Measurements from ENCODE around the gene GALNT9. TPM values are rescaled to one million over a fixed set of nuclear protein-coding genes. Genes with fewer than 3 reads are reported as not detected.

GALNT9 gene
- total RNA-seq, 1 experiment from 2014 or later: 2.6 TPM

GRCh38 chr12:132152953-132153352 lies 176.4 kb downstream of the GALNT9 start:
- CTCF ChIA-PET: no interaction called here
- no peaks in the 10 kb centered on the region for H3K4me1 ChIP-seq (ENCODE audit: control insufficient read depth in 1 of 2, insufficient read depth in 2 of 2, low read length in 2 of 2)
- H3K9me3 ChIP-seq (ENCODE audit: control insufficient read depth in 1 of 2, insufficient read depth in 1 of 2, low read depth in 1 of 2, low read length in 2 of 2): peaks cover 0 to 14% of the 10 kb centered on the region in 2 experiments; a peak in 1 of 4 replicates
- no peak overlapping the region for H3K4me3 ChIP-seq (replicated peaks in 1 of 2; ENCODE audit: low read depth in 1 of 2, low read length in 2 of 2)
- no peak for DNase-seq (ENCODE audit: low read depth, low spot score)
- POLR2A ChIA-PET: no interaction called here
- H3K27me3 ChIP-seq (ENCODE audit: insufficient read depth, low read length): no peaks in the 10 kb centered on the region
- H3K79me2 ChIP-seq (ENCODE audit: insufficient read depth, low read length): peaks cover under 1% of the 10 kb centered on the region; the same call in 1 of the 2 replicates
- peaks cover 0 to 23% of the 10 kb centered on the region in 2 experiments; a peak in 2 of 4 replicates for H3K36me3 ChIP-seq (ENCODE audit: control insufficient read depth in 1 of 2, insufficient read depth in 2 of 2, low read length in 2 of 2)
- no peaks in the 10 kb centered on the region for H4K20me1 ChIP-seq (ENCODE audit: insufficient read depth)
- no peak for TF ChIP-seq EZH2 (IDR thresholded peaks at IDR 0.05)
- TF ChIP-seq CEBPB (IDR thresholded peaks at IDR 0.05; ENCODE audit: low read depth): no peak
- TF ChIP-seq ZNF274 (IDR thresholded peaks at IDR 0.05; ENCODE audit: low read depth, low read length): no peak
- TF ChIP-seq FOSL1 (IDR thresholded peaks at IDR 0.05; ENCODE audit: low read depth): no peak
- no peak for TF ChIP-seq EZH2phosphoT487 (IDR thresholded peaks at IDR 0.05; ENCODE audit: borderline replicate concordance)
- no peak for TF ChIP-seq ZFX (IDR thresholded peaks at IDR 0.05)
- TF ChIP-seq EGR1 (IDR thresholded peaks at IDR 0.05; ENCODE audit: low read depth): no peak
- TF ChIP-seq ZBTB33 (IDR thresholded peaks at IDR 0.05; ENCODE audit: extremely low read depth, insufficient replicate concordance, low read length): no peak
- no peak for TF ChIP-seq ELF1 (IDR thresholded peaks at IDR 0.05; ENCODE audit: borderline replicate concordance, low read depth)
- TF ChIP-seq SRF (IDR thresholded peaks at IDR 0.05; ENCODE audit: low read depth): no peak
- no TSS peak for BruUV-seq (replicated peaks)
- RAD21 ChIA-PET (ENCODE audit: low non-redundant PET in 1 of 2, low total read pairs in 2 of 2, uncharacterized antibody in 2 of 2, unreplicated experiment in 2 of 2): interaction anchor here in 1 of 2 experiments (1.4 kb wide), 1 partner anchor 67 kb away, joined by 6 read pairs; no protein-coding TSS in a partner anchor
- peak; percentile 22 for ATAC-seq
- H3K4me2 ChIP-seq (ENCODE audit: low read length): no peak overlapping the region
- intact Hi-C loops (cut with micrococcal nuclease): loop anchor here (5.0 kb wide), 2 partner anchors 369 to 464 kb away; partner anchors contain the start of gene P2RX2
- H3K9me2 ChIP-seq (ENCODE audit: insufficient read depth): no peaks in the 10 kb centered on the region
- H3K9ac ChIP-seq (ENCODE audit: low read length): no peak overlapping the region
- H2AFZ ChIP-seq (ENCODE audit: low read depth, low read length, poor library complexity, severe bottlenecking): no peak overlapping the region
- no peak overlapping the region for H3K27ac ChIP-seq (ENCODE audit: low read depth, low read length)

Measured in HCT116 (cell line).